Ecto neural progenitor cell (in vitro differentiated cells): ENCODE results near the gene FAM222A.
"Not testable (repeated sequence)": the region's sequence is repeated elsewhere in the genome, so short reads cannot be mapped to it uniquely, and the experiment has no call there.

Source experiments
- DNase-seq: peaks from one replicate; pipeline ENCODE4 v3.0.0-alpha.2; 2018; ENCODE audit warnings: low spot score

FAM222A gene

DNA sequence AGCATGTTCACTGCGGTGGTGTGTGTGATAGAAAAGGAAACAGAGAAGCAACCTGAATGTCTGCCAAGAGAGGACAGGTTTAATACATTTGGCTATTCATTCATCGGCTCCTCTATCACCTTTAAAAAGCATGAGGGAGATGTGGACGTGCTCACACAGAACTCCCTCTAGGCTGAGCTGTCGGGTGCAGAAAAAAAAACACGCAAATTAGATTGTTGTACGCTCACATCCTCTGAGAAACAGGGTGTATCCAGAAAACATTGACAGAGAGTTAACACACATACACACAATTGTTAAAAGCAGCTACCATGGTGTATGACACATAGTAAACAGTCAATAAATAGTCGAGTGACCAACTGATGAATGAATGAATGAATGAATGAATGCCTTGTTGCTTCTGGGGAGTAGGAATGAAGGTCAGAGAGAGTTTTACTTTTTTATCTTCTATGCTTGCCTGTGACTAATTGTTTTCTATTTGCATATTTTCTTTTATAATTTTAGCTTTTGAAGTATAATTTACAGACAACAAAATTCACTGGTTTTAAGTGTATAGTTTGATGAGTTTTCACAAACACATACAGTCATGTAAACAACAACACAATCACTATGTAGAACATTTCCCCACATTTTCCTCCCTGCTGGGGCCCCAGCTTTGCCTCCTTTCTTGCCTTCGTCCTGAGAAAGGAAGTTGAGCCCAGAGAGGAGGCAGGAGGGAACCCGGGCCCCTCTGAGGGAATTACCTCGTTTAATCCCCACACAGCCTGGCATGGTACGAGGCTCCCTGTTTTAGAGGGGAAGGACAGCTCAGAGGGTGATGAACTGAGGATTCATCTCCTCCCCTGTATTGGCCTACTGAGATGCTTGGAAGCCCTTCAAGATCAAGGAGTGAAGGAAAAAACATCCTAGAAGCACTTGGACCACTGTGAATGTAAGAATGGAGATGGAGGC lies 19.7 kb upstream of the FAM222A start:
- no peak for DNase-seq

DNA sequence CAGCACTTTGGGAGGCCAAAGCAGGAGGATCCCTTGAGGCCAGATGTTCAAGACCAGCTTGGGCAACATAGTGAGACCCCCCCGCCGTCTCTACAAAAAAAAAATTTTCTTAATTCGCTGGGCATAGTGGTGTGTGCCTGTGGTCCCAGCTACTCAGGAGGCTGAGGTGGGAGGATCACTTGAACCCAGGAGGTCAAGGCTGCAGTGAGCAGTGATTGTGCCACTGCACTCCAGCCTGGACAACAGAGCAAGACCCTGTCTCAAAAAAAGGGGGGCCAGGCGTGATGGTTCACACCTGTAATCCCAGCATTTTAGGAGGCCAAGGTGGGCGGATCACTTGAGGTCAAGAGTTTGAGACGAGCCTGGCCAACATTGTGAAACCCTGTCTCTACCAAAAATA lies 19.0 kb upstream of the FAM222A start:
- not testable (repeated sequence) for DNase-seq

GRCh38 chr12:109695416-109695815 lies 18.2 kb upstream of the FAM222A start:
- DNase-seq, result peak; percentile 58

- DNase-seq, result peak; percentile 68
Measured at GRCh38 chr12:109695961-109696461, 17.6 kb upstream of the FAM222A start.

DNA sequence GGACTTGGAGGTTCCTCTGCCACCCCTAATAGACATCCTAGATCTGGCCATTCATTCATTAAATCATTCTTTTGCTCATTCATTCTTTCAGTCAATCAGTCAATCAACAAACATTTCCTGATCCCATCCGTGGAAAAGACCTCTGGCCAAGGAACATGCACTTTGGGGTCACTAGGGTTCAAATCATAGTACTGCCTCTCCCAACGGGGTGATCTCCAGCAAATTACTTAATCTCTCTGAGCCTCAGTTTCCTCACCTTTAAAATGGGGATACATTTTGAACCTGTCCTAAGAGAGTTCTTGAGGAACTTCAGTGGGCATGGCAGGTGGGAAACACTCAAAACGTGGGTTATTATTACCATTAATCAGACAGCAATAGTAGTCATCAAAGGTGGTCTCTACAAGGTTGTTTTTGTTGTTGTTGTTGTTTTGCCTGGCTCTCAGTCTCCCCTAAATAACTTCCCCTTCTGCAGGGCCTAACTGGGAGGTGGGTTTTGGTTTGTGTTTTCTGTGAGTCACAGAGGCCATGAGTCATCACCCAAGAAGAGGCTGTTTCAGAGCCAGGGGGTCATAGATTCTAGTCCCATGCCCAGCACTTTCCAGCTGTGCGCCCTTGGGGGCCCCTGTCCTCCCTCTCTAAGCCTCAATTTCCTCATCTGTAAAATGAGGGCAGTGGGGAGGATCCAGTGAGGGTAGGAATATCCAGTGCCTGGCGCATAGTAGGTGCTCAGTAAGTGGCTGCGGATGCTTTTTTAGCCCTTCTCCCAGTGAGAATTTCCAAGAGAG lies 16.9 kb upstream of the FAM222A start:
- DNase-seq, result no peak

GRCh38 chr12:109697270-109697553 lies 16.4 kb upstream of the FAM222A start:
- no peak for DNase-seq

DNA sequence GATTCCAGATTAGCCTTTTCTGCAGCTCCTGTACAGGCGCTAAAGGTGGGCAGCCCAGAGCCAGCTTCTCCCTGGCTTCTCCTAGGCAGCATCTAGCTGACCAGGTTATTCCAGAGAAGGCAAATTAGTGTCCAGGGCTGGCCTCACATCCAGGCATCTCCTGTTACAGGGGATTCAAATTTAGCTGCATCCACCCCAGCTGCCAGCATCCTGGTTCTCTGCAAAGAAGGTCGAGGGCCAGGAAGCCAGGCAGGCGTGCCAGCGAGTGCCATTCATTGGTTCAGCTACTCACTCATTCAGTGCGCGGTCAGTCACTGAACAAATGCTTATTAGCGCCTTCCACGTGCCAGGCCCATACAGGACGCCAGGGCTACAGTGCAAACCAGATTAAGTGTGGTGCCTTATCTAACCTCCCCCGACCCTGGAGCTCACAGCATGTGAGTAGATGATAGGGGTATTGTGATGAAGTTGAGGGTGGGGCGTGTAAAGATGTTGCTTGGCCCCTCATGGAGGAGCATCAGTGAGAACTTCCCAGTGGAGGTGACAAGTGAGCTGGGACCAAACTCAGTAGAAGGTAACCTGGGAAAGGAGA lies 15.7 kb upstream of the FAM222A start:
- DNase-seq, result no peak

GRCh38 chr12:109698820-109699219 lies 14.8 kb upstream of the FAM222A start:
- DNase-seq, result no peak

GRCh38 chr12:109701064-109701463 lies 12.6 kb upstream of the FAM222A start:
- DNase-seq, result no peak

GRCh38 chr12:109702111-109702841 lies 11.3 kb upstream of the FAM222A start:
- DNase-seq, result no peak

- DNase-seq, result no peak
Measured at GRCh38 chr12:109703684-109704083, 9.9 kb upstream of the FAM222A start.

GRCh38 chr12:109704371-109705098 lies 9.1 kb upstream of the FAM222A start:
- DNase-seq, result no peak

DNA sequence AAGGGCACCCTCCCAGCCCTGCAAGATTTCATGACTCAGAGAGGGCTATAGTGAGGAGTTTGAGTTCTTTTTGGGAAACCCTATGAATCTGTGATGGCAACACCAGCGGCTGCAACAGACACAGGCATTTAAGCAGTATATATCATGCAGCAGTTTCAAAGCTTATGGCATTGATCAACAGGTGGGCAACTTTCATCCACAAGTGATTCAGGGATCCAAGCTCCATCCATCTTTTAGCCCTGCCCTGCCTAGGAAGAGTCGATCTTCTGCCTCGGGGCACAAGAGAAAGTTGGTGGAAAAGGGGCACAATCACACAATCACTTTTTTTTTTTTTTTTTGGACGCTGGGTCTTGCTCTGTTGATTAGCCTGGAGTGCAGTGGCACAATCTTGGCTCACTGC lies 8.3 kb upstream of the FAM222A start:
- no peak for DNase-seq

DNA sequence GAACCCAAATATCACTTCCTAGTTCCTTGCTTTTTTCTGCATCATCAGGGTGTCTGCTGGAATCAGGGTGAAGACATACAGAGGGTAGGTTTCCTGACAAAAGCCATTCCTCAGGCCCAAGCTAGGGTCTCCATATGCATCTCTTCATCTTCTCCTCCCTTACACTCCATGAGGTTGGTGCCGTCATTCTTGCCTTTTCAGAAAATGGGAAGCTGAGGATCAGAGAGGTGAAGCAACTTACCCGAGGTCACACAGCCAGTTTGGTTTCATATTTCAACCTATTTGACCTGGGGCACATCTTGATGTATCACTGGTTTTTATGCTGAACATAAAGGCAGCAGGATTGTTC lies 7.3 kb upstream of the FAM222A start:
- no peak for DNase-seq

GRCh38 chr12:109706747-109707469 lies 6.7 kb upstream of the FAM222A start:
- peak; percentile 83 for DNase-seq

GRCh38 chr12:109707470-109707821 lies 6.2 kb upstream of the FAM222A start:
- no peak for DNase-seq

- no peak for DNase-seq
Measured at GRCh38 chr12:109708939-109709338, 4.7 kb upstream of the FAM222A start.

DNA sequence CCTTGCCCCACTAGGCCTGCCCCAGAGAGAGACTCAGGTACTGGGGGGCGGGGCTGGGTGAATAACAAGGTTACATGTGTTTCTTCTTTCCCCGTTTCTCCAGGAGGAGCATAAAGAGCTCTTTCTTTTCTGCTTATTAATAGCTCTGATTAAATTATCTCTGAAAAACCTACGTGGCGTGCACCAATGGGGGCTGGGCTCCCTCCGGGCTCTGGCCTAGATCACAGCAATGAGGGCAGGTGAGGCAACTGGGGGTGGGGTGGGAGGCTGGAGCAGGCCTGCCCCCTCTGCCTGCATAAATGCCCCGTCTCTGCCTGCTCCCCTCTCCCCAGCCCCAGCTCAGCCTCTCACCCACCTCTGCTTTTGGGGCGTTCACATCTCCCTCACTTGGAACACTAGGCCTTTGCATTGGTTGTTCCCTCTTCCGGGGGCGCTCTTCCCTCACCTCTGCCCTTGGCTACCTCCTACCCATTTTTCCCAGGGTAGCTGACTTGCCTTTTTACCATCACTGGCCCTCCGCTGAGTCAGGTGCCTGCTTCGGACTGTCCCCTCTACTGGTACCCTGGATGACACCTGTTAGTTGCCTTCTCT lies 4.1 kb upstream of the FAM222A start:
- DNase-seq, result no peak

DNA sequence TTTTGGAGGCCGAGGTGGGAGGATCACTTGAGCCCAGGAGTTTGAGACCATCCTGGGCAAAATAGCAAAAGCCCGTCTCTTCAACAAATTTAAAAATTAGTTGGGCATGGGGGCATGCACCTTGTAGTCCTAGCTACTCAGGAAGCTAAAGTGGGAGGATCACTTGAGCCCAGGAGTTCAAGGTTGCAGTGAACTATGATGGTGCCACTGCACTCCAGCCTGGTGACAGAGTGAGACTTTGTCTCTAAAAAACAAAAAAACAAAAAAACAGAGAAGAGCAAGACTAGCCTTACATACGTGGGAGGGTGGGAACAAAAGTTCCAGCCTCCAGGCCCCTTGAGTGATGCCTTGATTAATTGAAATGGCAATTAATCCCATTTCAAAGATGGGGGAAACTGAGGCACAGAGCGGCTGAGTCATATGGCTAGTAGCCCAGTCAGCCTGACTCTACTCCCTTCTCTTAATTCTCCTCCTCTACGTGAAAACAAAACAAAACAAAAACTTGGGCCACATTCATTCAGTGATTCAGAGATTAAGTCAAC lies 3.3 kb upstream of the FAM222A start:
- no peak for DNase-seq
